ENCODE measurements around the gene RPUSD2.

The RPUSD2 gene

DNA sequence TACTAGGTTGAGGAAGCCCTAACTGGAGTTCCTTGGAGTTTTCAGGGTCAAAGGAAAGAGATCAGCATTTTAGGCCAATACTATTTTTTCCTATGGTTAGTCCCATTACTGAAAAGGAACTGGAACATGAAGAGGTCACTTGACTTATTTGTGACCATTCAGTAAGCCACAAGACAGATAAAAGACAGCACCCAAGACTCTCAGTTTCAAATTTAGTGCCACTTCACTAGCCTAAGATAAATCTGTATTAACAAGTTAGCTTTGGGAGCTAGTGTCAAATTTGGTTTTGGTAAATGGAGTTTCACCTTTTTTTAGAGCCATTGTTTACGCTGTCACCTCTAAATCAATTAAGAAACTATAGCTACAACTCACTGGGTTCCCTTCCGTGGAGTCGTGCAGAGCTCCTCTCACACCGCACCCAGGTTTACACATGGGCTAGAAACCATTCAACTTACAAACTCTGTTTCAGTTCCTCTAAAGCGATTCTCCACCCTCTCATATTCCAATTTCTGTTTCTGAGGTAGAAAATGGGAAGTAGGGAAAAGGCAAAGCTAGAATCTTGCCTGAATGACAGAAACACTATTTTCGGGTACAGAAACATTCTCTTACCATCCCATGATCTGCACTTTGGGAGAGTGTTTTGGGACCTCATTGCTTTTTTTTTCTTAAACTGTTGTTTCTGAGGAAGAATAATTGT is 18.6 kb upstream of the RPUSD2 start:
- TF ChIP-seq, protein P1, sequence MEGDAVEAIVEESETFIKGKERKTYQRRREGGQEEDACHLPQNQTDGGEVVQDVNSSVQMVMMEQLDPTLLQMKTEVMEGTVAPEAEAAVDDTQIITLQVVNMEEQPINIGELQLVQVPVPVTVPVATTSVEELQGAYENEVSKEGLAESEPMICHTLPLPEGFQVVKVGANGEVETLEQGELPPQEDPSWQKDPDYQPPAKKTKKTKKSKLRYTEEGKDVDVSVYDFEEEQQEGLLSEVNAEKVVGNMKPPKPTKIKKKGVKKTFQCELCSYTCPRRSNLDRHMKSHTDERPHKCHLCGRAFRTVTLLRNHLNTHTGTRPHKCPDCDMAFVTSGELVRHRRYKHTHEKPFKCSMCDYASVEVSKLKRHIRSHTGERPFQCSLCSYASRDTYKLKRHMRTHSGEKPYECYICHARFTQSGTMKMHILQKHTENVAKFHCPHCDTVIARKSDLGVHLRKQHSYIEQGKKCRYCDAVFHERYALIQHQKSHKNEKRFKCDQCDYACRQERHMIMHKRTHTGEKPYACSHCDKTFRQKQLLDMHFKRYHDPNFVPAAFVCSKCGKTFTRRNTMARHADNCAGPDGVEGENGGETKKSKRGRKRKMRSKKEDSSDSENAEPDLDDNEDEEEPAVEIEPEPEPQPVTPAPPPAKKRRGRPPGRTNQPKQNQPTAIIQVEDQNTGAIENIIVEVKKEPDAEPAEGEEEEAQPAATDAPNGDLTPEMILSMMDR (IDR thresholded peaks at IDR 0.05; ENCODE audit: borderline replicate concordance, insufficient read depth, low read depth, low read length) = no peak
- H3K4me3 ChIP-seq (ENCODE audit: low read depth, low read length) = no peak overlapping the region

GRCh38 chr15:40554161-40554525 is 15.0 kb upstream of the RPUSD2 start:
- TF ChIP-seq, protein P1 (IDR thresholded peaks at IDR 0.05; ENCODE audit: borderline replicate concordance, insufficient read depth, low read depth, low read length) = no peak
- peak overlapping the region; percentile 11 for H3K4me3 ChIP-seq (ENCODE audit: low read depth, low read length)

DNA sequence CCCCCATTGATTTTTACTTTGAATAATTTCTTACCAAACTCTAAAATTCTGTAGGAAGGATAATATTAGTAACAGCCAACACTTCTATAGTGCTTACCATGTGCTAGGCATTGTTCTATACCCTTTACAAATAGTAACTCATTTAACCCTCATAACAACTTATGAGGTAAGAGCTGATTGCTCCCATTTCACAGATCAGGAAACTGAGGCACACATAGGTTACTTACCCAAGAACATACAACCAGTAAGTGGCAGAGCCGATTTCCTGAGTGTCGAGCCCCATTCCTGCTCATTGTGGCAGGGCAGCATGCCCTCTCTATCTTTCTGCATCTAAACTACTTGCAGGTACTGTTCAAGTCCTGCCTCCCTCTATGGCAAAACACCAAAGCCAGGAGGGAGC is 13.2 kb upstream of the RPUSD2 start:
- TF ChIP-seq, protein P1 (IDR thresholded peaks at IDR 0.05; ENCODE audit: borderline replicate concordance, insufficient read depth, low read depth, low read length) = no peak

GRCh38 chr15:40558952-40559742 is 10.0 kb upstream of the RPUSD2 start:
- TF ChIP-seq, protein P1 (IDR thresholded peaks at IDR 0.05; ENCODE audit: borderline replicate concordance, insufficient read depth, low read depth, low read length) = no peak
- H3K4me3 ChIP-seq (ENCODE audit: low read depth, low read length) = no peak overlapping the region

More for the DNA sequence above, 13.2 kb upstream of the RPUSD2 start:
- H3K4me3 ChIP-seq (ENCODE audit: low read depth, low read length) = no peak overlapping the region

GRCh38 chr15:40562691-40563090 is 6.4 kb upstream of the RPUSD2 start:
- H3K4me3 ChIP-seq (ENCODE audit: low read depth, low read length) = no peak overlapping the region
- TF ChIP-seq, protein P1 (IDR thresholded peaks at IDR 0.05; ENCODE audit: borderline replicate concordance, insufficient read depth, low read depth, low read length) = no peak

GRCh38 chr15:40563426-40563825 is 5.7 kb upstream of the RPUSD2 start:
- TF ChIP-seq, protein P1 (IDR thresholded peaks at IDR 0.05; ENCODE audit: borderline replicate concordance, insufficient read depth, low read depth, low read length) = no peak
- no peak overlapping the region for H3K4me3 ChIP-seq (ENCODE audit: low read depth, low read length)

Measured in GM12875 (cell line).